Keratinocyte (primary cell): ENCODE measurements around the gene CXXC5. TPM values are rescaled to one million over a fixed set of nuclear protein-coding genes. Genes with fewer than 3 reads are reported as not detected.

Experiments
- DNase-seq: peaks from one replicate; pipeline ENCODE4 v3.0.0-alpha.2; 2011; ENCODE audit warnings: low read depth, missing footprints, low spot score
- FAIRE-seq: peaks from 2 replicates; lab custom pipeline; 2011; peaks lifted over from hg19 to GRCh38; lab: Jason Lieb, UNC
- H2AFZ ChIP-seq: 2 replicates; pipeline ENCODE4 v1.6.0; 2012; ENCODE audit warnings: low read length, control low read depth, inconsistent platforms; ENCODE audit not compliant: control insufficient read depth
- H3K27ac ChIP-seq: 2 replicates; pipeline ENCODE4 v1.5.1; 2011; ENCODE audit warnings: low read length; ENCODE audit not compliant: control insufficient read depth, insufficient read depth
- H3K27me3 ChIP-seq: 3 replicates; pipeline ENCODE4 v1.6.0; 2011; ENCODE audit warnings: low read length; ENCODE audit not compliant: control insufficient read depth, insufficient read depth; ENCODE audit errors: extremely low read depth
- H3K36me3 ChIP-seq, 2 experiments: 2 replicates in 1 of 2; 3 replicates in 1 of 2; pipeline ENCODE4 v1.5.1; 2011; ENCODE audit warnings: low read length in 2 of 2, mild to moderate bottlenecking in 1 of 2; ENCODE audit not compliant: control insufficient read depth in 2 of 2, insufficient read depth in 2 of 2; ENCODE audit errors: extremely low read depth in 1 of 2
- H3K4me1 ChIP-seq: 3 replicates; pipeline ENCODE4 v1.5.1; 2011; ENCODE audit warnings: low read length; ENCODE audit not compliant: control insufficient read depth, insufficient read depth; ENCODE audit errors: extremely low read depth
- H3K4me2 ChIP-seq: 3 replicates; pipeline ENCODE4 v1.6.0; 2011; ENCODE audit warnings: low read depth, low read length; ENCODE audit not compliant: control insufficient read depth, insufficient read depth; ENCODE audit errors: extremely low read depth
- H3K4me3 ChIP-seq, 3 experiments: fragments of 200-600 bp in 1 of 3; sonication (generic) in 1 of 3; 2 replicates in 2 of 3; 3 replicates in 1 of 3; pipeline ENCODE4 v1.5.1; 2011 to 2016; ENCODE audit warnings: low read length in 3 of 3, mild to moderate bottlenecking in 3 of 3, control low read depth in 2 of 3, inconsistent platforms in 1 of 3, low read depth in 1 of 3, mixed read lengths in 1 of 3, mixed run types in 1 of 3, moderate library complexity in 1 of 3; ENCODE audit not compliant: control insufficient read depth in 2 of 3, insufficient read depth in 2 of 3; ENCODE audit errors: extremely low read depth in 1 of 3
- H3K79me2 ChIP-seq: 2 replicates; pipeline ENCODE4 v1.6.0; 2012; ENCODE audit warnings: low read length; ENCODE audit not compliant: control insufficient read depth, insufficient read depth
- H3K9ac ChIP-seq: 3 replicates; pipeline ENCODE4 v1.6.0; 2011; ENCODE audit warnings: low read length; ENCODE audit not compliant: control insufficient read depth, insufficient read depth; ENCODE audit errors: extremely low read depth
- H3K9me1 ChIP-seq: 3 replicates; pipeline ENCODE4 v1.6.0; 2011; ENCODE audit warnings: low read length; ENCODE audit not compliant: control insufficient read depth, insufficient read depth; ENCODE audit errors: extremely low read depth
- H3K9me3 ChIP-seq: 2 replicates; pipeline ENCODE4 v1.5.1; 2012; ENCODE audit warnings: low read depth, low read length; ENCODE audit not compliant: control insufficient read depth
- H4K20me1 ChIP-seq: 3 replicates; pipeline ENCODE4 v1.6.0; 2011; ENCODE audit warnings: low read length; ENCODE audit not compliant: control insufficient read depth, insufficient read depth; ENCODE audit errors: extremely low read depth
- CTCF ChIP-seq, 3 experiments: IDR thresholded peaks in 1 of 3; conservative IDR thresholded peaks in 1 of 3; optimal IDR thresholded peaks in 1 of 3; 2 replicates in 2 of 3; 3 replicates in 1 of 3; pipeline versions ENCODE3 to v1.5.1; 2011; ENCODE audit warnings: low read length in 3 of 3, mild to moderate bottlenecking in 3 of 3, moderate library complexity in 2 of 3, control low read depth in 1 of 3, inconsistent platforms in 1 of 3; ENCODE audit not compliant: insufficient read depth in 2 of 3; ENCODE audit errors: extremely low read depth in 1 of 3
- EZH2 ChIP-seq: IDR thresholded peaks from one replicate; pipeline ENCODE4 v1.6.1; 2012; ENCODE audit warnings: inconsistent platforms, mild to moderate bottlenecking, low read length, moderate library complexity
- dilution Hi-C: fragments of 300-500 bp; cut with MboI; formaldehyde crosslinking; loops from one replicate; pipeline ENCODE4 v1.7.0; 2020; ENCODE audit warnings: low sequenced_read_pairs; ENCODE audit not compliant: extremely low pct_ligation_motif_present
- polyA plus RNA-seq, 5 experiments: library from polyadenylated mRNA; depleted of rRNA in 3 of 5; stranded (reverse) in 3 of 5; stranded (forward) in 1 of 5; unstranded in 1 of 5; fragments of >200 nt; gene quantifications; 1 replicate in 1 of 5; 2 replicates in 3 of 5; 3 replicates in 1 of 5; pipeline versions ENCODE4 v1.2.1 to v1.2.3, GENCODE V29; 2011 to 2012; ENCODE audit warnings: missing spikeins in 2 of 5, low read depth in 1 of 5, low replicate concordance in 1 of 5

The CXXC5 gene
- polyA plus RNA-seq, 1 donor (not counting 4 experiments of a cell fraction or from before 2014, with no cell fraction given), result 1.0 TPM

- H3K4me3 ChIP-seq, result no peak overlapping the region
- no peaks in the 10 kb centered on the region for H3K36me3 ChIP-seq
- DNase-seq (no peak), FAIRE-seq (no peak)
- H3K79me2 ChIP-seq, result no peaks in the 10 kb centered on the region
- no peak overlapping the region for H2AFZ ChIP-seq
- no peaks in the 10 kb centered on the region for H3K4me1 ChIP-seq
- H3K4me2 ChIP-seq, result no peak overlapping the region
- H3K9ac ChIP-seq, result no peak overlapping the region
- no peak overlapping the region for H3K27ac ChIP-seq
- TF ChIP-seq CTCF (optimal IDR thresholded peaks at IDR 0.05 in 1 of 3, IDR thresholded peaks at IDR 0.05 in 1 of 3, conservative IDR thresholded peaks at IDR 0.05 in 1 of 3; ENCODE audit: extremely low read depth in 1 of 3, insufficient read depth in 2 of 3, low read length in 3 of 3) (no peak), EZH2 (no peak)
- H3K9me1 ChIP-seq, result no peaks in the 10 kb centered on the region
- H3K27me3 ChIP-seq, result no peaks in the 10 kb centered on the region
- no peaks in the 10 kb centered on the region for H3K9me3 ChIP-seq
- H4K20me1 ChIP-seq, result no peaks in the 10 kb centered on the region
- dilution Hi-C loops, result no loop called here
These were observed 36.3 kb downstream of the CXXC5 start for GRCh38 chr5:139684350-139684880.

GRCh38 chr5:139684881-139685749 lies 37.0 kb downstream of the CXXC5 start:
- no peak overlapping the region for H3K27ac ChIP-seq
- H3K79me2 ChIP-seq, result no peaks in the 10 kb centered on the region
- H3K9ac ChIP-seq, result no peak overlapping the region
- H3K9me1 ChIP-seq, result no peaks in the 10 kb centered on the region
- no peaks in the 10 kb centered on the region for H3K36me3 ChIP-seq
- no peaks in the 10 kb centered on the region for H3K9me3 ChIP-seq
- no peak overlapping the region for H2AFZ ChIP-seq
- DNase-seq (no peak), FAIRE-seq (no peak)
- H3K4me3 ChIP-seq, result no peak overlapping the region
- TF ChIP-seq CTCF (optimal IDR thresholded peaks at IDR 0.05 in 1 of 3, IDR thresholded peaks at IDR 0.05 in 1 of 3, conservative IDR thresholded peaks at IDR 0.05 in 1 of 3; ENCODE audit: extremely low read depth in 1 of 3, insufficient read depth in 2 of 3, low read length in 3 of 3), result no peak
- TF ChIP-seq EZH2, result no peak
- H3K27me3 ChIP-seq, result no peaks in the 10 kb centered on the region
- no peaks in the 10 kb centered on the region for H3K4me1 ChIP-seq
- dilution Hi-C loops, result no loop called here
- no peaks in the 10 kb centered on the region for H4K20me1 ChIP-seq
- H3K4me2 ChIP-seq, result no peak overlapping the region
